Measurements from ENCODE around the gene EVL.

EVL gene

GRCh38 chr14:100110816-100111215 is 45.6 kb downstream of the EVL start:
- DNase-seq (ENCODE audit: low spot score), result no peak

GRCh38 chr14:100111931-100112704 is 46.9 kb downstream of the EVL start:
- no peak for DNase-seq (ENCODE audit: low spot score)

- DNase-seq (ENCODE audit: low spot score), result no peak
Observed at GRCh38 chr14:100114109-100114765, 49.0 kb downstream of the EVL start.

- DNase-seq (ENCODE audit: low spot score), result no peak
Observed at GRCh38 chr14:100115236-100115635, 50.0 kb downstream of the EVL start.

- no peak for DNase-seq (ENCODE audit: low spot score)
Observed at GRCh38 chr14:100115726-100116125, 50.5 kb downstream of the EVL start.

- no peak for DNase-seq (ENCODE audit: low spot score)
Observed at GRCh38 chr14:100116134-100116533, 50.9 kb downstream of the EVL start.

GRCh38 chr14:100117026-100117425 is 51.8 kb downstream of the EVL start:
- no peak for DNase-seq (ENCODE audit: low spot score)

- no peak for DNase-seq (ENCODE audit: low spot score)
Observed at GRCh38 chr14:100117633-100118395, 52.6 kb downstream of the EVL start.

GRCh38 chr14:100118396-100119011 is 53.3 kb downstream of the EVL start:
- no peak for DNase-seq (ENCODE audit: low spot score)

- no peak for DNase-seq (ENCODE audit: low spot score)
Observed at GRCh38 chr14:100119251-100119650, 54.0 kb downstream of the EVL start.

GRCh38 chr14:100120522-100121269 is 55.5 kb downstream of the EVL start:
- no peak for DNase-seq (ENCODE audit: low spot score)

GRCh38 chr14:100121643-100122480 is 56.6 kb downstream of the EVL start:
- no peak for DNase-seq (ENCODE audit: low spot score)

GRCh38 chr14:100122481-100123223 is 57.4 kb downstream of the EVL start:
- DNase-seq (ENCODE audit: low spot score), result no peak

- no peak for DNase-seq (ENCODE audit: low spot score)
Observed at GRCh38 chr14:100123618-100124017, 58.4 kb downstream of the EVL start.

- no peak for DNase-seq (ENCODE audit: low spot score)
Observed at GRCh38 chr14:100124551-100125088, 59.4 kb downstream of the EVL start.

GRCh38 chr14:100126401-100126800 is 61.2 kb downstream of the EVL start:
- no peak for DNase-seq (ENCODE audit: low spot score)

GRCh38 chr14:100127853-100128455 is 62.7 kb downstream of the EVL start:
- no peak for DNase-seq (ENCODE audit: low spot score)

- DNase-seq (ENCODE audit: low spot score), result no peak
Observed at GRCh38 chr14:100128688-100129087, 63.5 kb downstream of the EVL start.

GRCh38 chr14:100129161-100129589 is 64.0 kb downstream of the EVL start:
- no peak for DNase-seq (ENCODE audit: low spot score)
